K562 (cell line): ENCODE measurements around the gene PHETA1. TPM values are rescaled to one million over a fixed set of nuclear protein-coding genes. Genes with fewer than 3 reads are reported as not detected.

ENCODE experiments used
- BDP1 ChIP-seq: IDR thresholded peaks from 3 replicates; pipeline ENCODE4 v1.6.1; 2011; ENCODE audit not compliant: insufficient read length, insufficient read depth
- CBX1 ChIP-seq: sonication (generic); IDR thresholded peaks from 2 replicates; pipeline ENCODE4 v1.6.1; 2016; ENCODE audit warnings: antibody characterized with exemption, low read depth, mild to moderate bottlenecking
- CCNT2 ChIP-seq: IDR thresholded peaks from 2 replicates; pipeline ENCODE4 v1.6.1; 2011; ENCODE audit warnings: borderline replicate concordance, low read depth, mild to moderate bottlenecking, moderate library complexity, mixed read lengths, low read length; ENCODE audit not compliant: insufficient read length; ENCODE audit errors: extremely low read depth
- DMBX1 ChIP-seq: fragments of 250-450 bp; sonication (Bioruptor Pico); IDR thresholded peaks from 2 replicates; pipeline ENCODE4 v1.8.0; 2022; ENCODE audit warnings: inconsistent platforms, mild to moderate bottlenecking, moderate library complexity, borderline replicate concordance
- HDAC8 ChIP-seq: fragments of 450-650 bp; IDR thresholded peaks from 2 replicates; pipeline ENCODE4 v1.6.1; 2016; ENCODE audit warnings: mild to moderate bottlenecking, missing genetic modification characterization, moderate library complexity, missing compliant biosample characterization
- KDM2B ChIP-seq: fragments of 250-450 bp; sonication (Bioruptor Pico); IDR thresholded peaks from 2 replicates; pipeline ENCODE4 v1.8.0; 2021; ENCODE audit warnings: mild to moderate bottlenecking, moderate library complexity
- MEF2A ChIP-seq: IDR thresholded peaks from 2 replicates; pipeline ENCODE4 v1.6.1; 2011; ENCODE audit warnings: low read depth, mild to moderate bottlenecking, low read length, moderate library complexity; ENCODE audit not compliant: control insufficient read depth
- NR2F6 ChIP-seq: fragments of 450-650 bp; formaldehyde crosslinking; IDR thresholded peaks from 2 replicates; pipeline ENCODE4 v1.4.0; 2020; ENCODE audit warnings: mild to moderate bottlenecking
- PCBP2 ChIP-seq: fragments of 200-400 bp; formaldehyde crosslinking; IDR thresholded peaks from 2 replicates; pipeline ENCODE4 v1.6.1; 2018; ENCODE audit warnings: low read length, low read depth, mild to moderate bottlenecking, moderate library complexity; ENCODE audit not compliant: poor library complexity, severe bottlenecking
- SIRT6 ChIP-seq: IDR thresholded peaks from one replicate; pipeline ENCODE4 v1.6.1; 2012; ENCODE audit warnings: low read depth, mild to moderate bottlenecking, control low read depth, inconsistent platforms, low read length, moderate library complexity
- SMARCC2 ChIP-seq: fragments of 450-650 bp; IDR thresholded peaks from 2 replicates; pipeline ENCODE4 v1.6.1; 2017; ENCODE audit warnings: antibody characterized with exemption, moderate library complexity, mild to moderate bottlenecking, low read depth
- SOX6 ChIP-seq: fragments of 450-650 bp; IDR thresholded peaks from 2 replicates; pipeline ENCODE4 v1.6.1; 2014; ENCODE audit warnings: mild to moderate bottlenecking
- YY1 ChIP-seq, 3 experiments: IDR thresholded peaks; 2 replicates each; pipeline ENCODE4 v1.6.1; 2011; ENCODE audit warnings: low read length in 2 of 3, mild to moderate bottlenecking in 2 of 3, moderate library complexity in 2 of 3, borderline replicate concordance in 1 of 3, control low read depth in 1 of 3, low read depth in 1 of 3; ENCODE audit not compliant: insufficient read depth in 3 of 3, insufficient replicate concordance in 2 of 3, control insufficient read depth in 1 of 3, insufficient read length in 1 of 3; ENCODE audit errors: extremely low read depth in 1 of 3
- ZNF444 ChIP-seq: fragments of 250-450 bp; sonication (Bioruptor Pico); IDR thresholded peaks from 2 replicates; pipeline ENCODE4 v1.4.0; 2020; ENCODE audit warnings: mild to moderate bottlenecking, moderate library complexity
- ZNF766 ChIP-seq: fragments of 200-800 bp; sonication (Bioruptor generic); conservative IDR thresholded peaks from 2 replicates; pipeline ENCODE4 v1.6.1; 2016; ENCODE audit warnings: missing genetic modification characterization, missing compliant biosample characterization
- polyA plus RNA-seq, 8 experiments: library from polyadenylated mRNA; depleted of rRNA in 4 of 8; stranded (reverse) in 5 of 8; unstranded in 3 of 8; fragments of >200 nt; fragmentation: Nextera tagmentation in 2 of 8; fragmentation: Illumina TruSeq in 1 of 8; extraction: Ambion mirVana in 2 of 8; extraction: Trizol in 1 of 8; gene quantifications; 2 replicates each; pipeline versions ENCODE4 v1.2.1 to v1.2.3, GENCODE V29; 2011 to 2014; ENCODE audit warnings: inconsistent platforms in 1 of 8, missing spikeins in 1 of 8
- total RNA-seq, 7 experiments: library from RNA; depleted of rRNA in 6 of 7; stranded (reverse); fragments of >200 nt in 6 of 7; fragmentation: Illumina TruSeq in 2 of 7; extraction: Trizol in 2 of 7; gene quantifications; 2 replicates each; pipeline versions ENCODE4 v1.2.1 to v1.2.3, GENCODE V29; 2011 to 2021; ENCODE audit warnings: low replicate concordance in 1 of 7
- TF ChIP-seq, protein P1 (sequence below): fragments of 250-450 bp; sonication (Bioruptor Pico); IDR thresholded peaks from 2 replicates; pipeline ENCODE4 v1.5.0; 2021; ENCODE audit warnings: mild to moderate bottlenecking, borderline replicate concordance
- TF ChIP-seq, protein P2 (sequence below): fragments of 250-450 bp; sonication (Bioruptor Pico); IDR thresholded peaks from 2 replicates; pipeline ENCODE4 v1.8.0; 2021; ENCODE audit warnings: moderate library complexity, mild to moderate bottlenecking, inconsistent platforms
- TF ChIP-seq, protein P3 (sequence below): fragments of 250-450 bp; sonication (Bioruptor Pico); IDR thresholded peaks from 2 replicates; pipeline ENCODE4 v1.9.0; 2021; ENCODE audit warnings: mild to moderate bottlenecking
- TF ChIP-seq, protein P4 (sequence below): fragments of 450-650 bp; IDR thresholded peaks from 2 replicates; pipeline ENCODE4 v1.6.1; 2014; ENCODE audit warnings: low read depth, mild to moderate bottlenecking, moderate library complexity, borderline replicate concordance
- TF ChIP-seq, protein P5 (sequence below): sonication (generic); formaldehyde crosslinking; IDR thresholded peaks from 2 replicates; pipeline ENCODE4 v1.8.1; 2023; ENCODE audit warnings: mild to moderate bottlenecking, missing genetic modification reagents
- TF ChIP-seq, protein P6 (sequence below): sonication (generic); formaldehyde crosslinking; IDR thresholded peaks from 2 replicates; pipeline ENCODE4 v1.8.0; 2022; ENCODE audit warnings: mild to moderate bottlenecking, low read depth, missing genetic modification reagents

The PHETA1 gene
- total and polyA plus RNA-seq, 9 of the 15 experiments (the other 6 are each of a cell fraction or from before 2014, with no cell fraction given) = 0.03 to 12.4 (median 3.0) TPM

DNA sequence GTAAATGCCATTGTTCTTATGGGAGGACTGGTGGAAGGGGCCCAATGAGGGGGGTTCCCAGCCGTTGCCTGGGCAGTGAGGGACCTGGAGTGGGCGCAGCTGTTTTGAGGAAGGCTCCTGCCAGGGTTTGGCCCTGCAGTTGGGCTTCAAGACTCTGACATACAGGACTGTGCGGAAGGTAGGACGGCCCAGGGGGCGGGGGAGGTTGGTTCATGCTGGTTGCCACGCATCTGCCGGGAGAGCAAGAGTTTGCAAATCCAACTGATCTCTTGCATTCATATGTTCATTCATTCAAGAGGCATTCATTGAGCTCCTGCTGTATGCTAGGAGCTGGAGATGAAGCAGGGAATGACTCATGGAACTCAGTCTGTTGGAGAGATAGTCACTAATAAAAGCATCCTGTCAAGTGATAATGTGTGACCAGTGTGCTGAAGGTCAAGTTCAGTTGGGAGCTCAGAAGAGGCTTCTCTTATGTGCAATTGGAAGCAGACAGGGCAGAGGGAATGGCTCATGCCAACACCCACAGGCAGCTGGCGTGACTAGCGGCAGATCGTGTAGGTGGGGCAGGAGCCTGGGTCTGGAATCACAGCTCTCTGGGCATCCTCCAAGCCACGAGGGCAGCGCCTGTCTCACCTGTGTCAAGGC, 44.7 kb upstream of the PHETA1 start (continued):
- no peak for TF ChIP-seq YY1 (IDR thresholded peaks at IDR 0.05; ENCODE audit: borderline replicate concordance in 1 of 3, control insufficient read depth in 1 of 3, extremely low read depth in 1 of 3, insufficient read depth in 3 of 3, insufficient read length in 1 of 3, insufficient replicate concordance in 2 of 3, low read depth in 1 of 3, low read length in 2 of 3)
- TF ChIP-seq PCBP2 = no peak
- TF ChIP-seq, protein P1, sequence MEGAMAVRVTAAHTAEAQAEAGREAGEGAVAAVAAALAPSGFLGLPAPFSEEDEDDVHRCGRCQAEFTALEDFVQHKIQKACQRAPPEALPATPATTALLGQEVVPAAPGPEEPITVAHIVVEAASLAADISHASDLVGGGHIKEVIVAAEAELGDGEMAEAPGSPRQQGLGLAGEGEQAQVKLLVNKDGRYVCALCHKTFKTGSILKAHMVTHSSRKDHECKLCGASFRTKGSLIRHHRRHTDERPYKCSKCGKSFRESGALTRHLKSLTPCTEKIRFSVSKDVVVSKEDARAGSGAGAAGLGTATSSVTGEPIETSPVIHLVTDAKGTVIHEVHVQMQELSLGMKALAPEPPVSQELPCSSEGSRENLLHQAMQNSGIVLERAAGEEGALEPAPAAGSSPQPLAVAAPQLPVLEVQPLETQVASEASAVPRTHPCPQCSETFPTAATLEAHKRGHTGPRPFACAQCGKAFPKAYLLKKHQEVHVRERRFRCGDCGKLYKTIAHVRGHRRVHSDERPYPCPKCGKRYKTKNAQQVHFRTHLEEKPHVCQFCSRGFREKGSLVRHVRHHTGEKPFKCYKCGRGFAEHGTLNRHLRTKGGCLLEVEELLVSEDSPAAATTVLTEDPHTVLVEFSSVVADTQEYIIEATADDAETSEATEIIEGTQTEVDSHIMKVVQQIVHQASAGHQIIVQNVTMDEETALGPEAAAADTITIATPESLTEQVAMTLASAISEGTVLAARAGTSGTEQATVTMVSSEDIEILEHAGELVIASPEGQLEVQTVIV = no peak
- no peak for TF ChIP-seq CBX1
- no peak for TF ChIP-seq BDP1
- no peak for TF ChIP-seq SIRT6
- TF ChIP-seq, protein P2, sequence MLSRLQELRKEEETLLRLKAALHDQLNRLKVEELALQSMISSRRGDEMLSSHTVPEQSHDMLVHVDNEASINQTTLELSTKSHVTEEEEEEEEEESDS (CRISPR knock-in tag) = no peak
- TF ChIP-seq, protein P3, sequence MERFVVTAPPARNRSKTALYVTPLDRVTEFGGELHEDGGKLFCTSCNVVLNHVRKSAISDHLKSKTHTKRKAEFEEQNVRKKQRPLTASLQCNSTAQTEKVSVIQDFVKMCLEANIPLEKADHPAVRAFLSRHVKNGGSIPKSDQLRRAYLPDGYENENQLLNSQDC (CRISPR knock-in tag) = no peak
- TF ChIP-seq, protein P4, sequence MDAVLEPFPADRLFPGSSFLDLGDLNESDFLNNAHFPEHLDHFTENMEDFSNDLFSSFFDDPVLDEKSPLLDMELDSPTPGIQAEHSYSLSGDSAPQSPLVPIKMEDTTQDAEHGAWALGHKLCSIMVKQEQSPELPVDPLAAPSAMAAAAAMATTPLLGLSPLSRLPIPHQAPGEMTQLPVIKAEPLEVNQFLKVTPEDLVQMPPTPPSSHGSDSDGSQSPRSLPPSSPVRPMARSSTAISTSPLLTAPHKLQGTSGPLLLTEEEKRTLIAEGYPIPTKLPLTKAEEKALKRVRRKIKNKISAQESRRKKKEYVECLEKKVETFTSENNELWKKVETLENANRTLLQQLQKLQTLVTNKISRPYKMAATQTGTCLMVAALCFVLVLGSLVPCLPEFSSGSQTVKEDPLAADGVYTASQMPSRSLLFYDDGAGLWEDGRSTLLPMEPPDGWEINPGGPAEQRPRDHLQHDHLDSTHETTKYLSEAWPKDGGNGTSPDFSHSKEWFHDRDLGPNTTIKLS = no peak
- no peak for TF ChIP-seq HDAC8
- TF ChIP-seq, protein P5, sequence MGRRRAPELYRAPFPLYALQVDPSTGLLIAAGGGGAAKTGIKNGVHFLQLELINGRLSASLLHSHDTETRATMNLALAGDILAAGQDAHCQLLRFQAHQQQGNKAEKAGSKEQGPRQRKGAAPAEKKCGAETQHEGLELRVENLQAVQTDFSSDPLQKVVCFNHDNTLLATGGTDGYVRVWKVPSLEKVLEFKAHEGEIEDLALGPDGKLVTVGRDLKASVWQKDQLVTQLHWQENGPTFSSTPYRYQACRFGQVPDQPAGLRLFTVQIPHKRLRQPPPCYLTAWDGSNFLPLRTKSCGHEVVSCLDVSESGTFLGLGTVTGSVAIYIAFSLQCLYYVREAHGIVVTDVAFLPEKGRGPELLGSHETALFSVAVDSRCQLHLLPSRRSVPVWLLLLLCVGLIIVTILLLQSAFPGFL = no peak
- no peak for TF ChIP-seq SOX6
- no peak for TF ChIP-seq NR2F6 (CRISPR knock-in tag)
- TF ChIP-seq DMBX1 (CRISPR knock-in tag) = no peak
- no peak for TF ChIP-seq MEF2A
- no peak for TF ChIP-seq ZNF444 (CRISPR knock-in tag)
- TF ChIP-seq KDM2B (CRISPR knock-in tag) = no peak
- TF ChIP-seq CCNT2 = no peak
- TF ChIP-seq, protein P6, sequence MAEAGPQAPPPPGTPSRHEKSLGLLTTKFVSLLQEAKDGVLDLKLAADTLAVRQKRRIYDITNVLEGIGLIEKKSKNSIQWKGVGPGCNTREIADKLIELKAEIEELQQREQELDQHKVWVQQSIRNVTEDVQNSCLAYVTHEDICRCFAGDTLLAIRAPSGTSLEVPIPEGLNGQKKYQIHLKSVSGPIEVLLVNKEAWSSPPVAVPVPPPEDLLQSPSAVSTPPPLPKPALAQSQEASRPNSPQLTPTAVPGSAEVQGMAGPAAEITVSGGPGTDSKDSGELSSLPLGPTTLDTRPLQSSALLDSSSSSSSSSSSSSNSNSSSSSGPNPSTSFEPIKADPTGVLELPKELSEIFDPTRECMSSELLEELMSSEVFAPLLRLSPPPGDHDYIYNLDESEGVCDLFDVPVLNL (CRISPR knock-in tag) = no peak
- TF ChIP-seq SMARCC2 = no peak
- no peak for TF ChIP-seq ZNF766
